T-cell (primary cell): ENCODE results near the gene SPAG17. TPM values are rescaled to one million over a fixed set of nuclear protein-coding genes. Genes with fewer than 3 reads are reported as not detected.

ENCODE experiments used
- ATAC-seq, 4 experiments: fragments of 200-7000 bp in 3 of 4; fragments of 150-1000 bp in 1 of 4; cut with Tn5 transposase; replicated peaks in 1 of 4; 1 replicate in 3 of 4; 2 replicates in 1 of 4; pipeline ENCODE4 v1.10.0; 2021; ENCODE audit warnings: moderate library complexity in 3 of 4, mild to moderate bottlenecking in 2 of 4, moderate number of reproducible peaks in 1 of 4
- CTCF ChIA-PET, 2 donors: fragments of 300-600 bp; sonication (Branson Sonifier 250); formaldehyde crosslinking; loops; one replicate each; lab custom pipeline; 2022; ENCODE audit warnings: antibody characterized with exemption in 2 of 2; lab: Charles Lee
- POLR2A ChIA-PET, 2 donors: fragments of 300-600 bp; sonication (Branson Sonifier 250); formaldehyde crosslinking; loops; one replicate each; lab custom pipeline; 2022; ENCODE audit warnings: antibody characterized with exemption in 2 of 2; lab: Charles Lee
- DNase-seq, 35 experiments: peaks; one replicate each; pipeline versions ENCODE4 v3.0.0 to v3.0.0-alpha.2; 2013 to 2023
- H3K27ac ChIP-seq: one replicate; pipeline ENCODE4 v1.5.1; 2013; ENCODE audit warnings: low read length
- H3K27me3 ChIP-seq, 2 experiments: replicated peaks in 1 of 2; 1 replicate in 1 of 2; 2 replicates in 1 of 2; pipeline versions ENCODE4 v1.6.1 to v1.7.0; 2013; ENCODE audit warnings: low read length in 1 of 2, mixed read lengths in 1 of 2; ENCODE audit not compliant: control insufficient read depth in 2 of 2, insufficient read depth in 2 of 2; ENCODE audit errors: extremely low read depth in 1 of 2
- H3K36me3 ChIP-seq, 2 donors: 1 replicate in 1 of 2; 2 replicates in 1 of 2; pipeline versions ENCODE4 v1.6.1 to v1.7.0; 2013; ENCODE audit warnings: low read length in 1 of 2; ENCODE audit not compliant: control insufficient read depth in 2 of 2, insufficient read depth in 1 of 2; ENCODE audit errors: extremely low read depth in 1 of 2
- H3K4me1 ChIP-seq, 2 experiments: 1 replicate in 1 of 2; 2 replicates in 1 of 2; pipeline versions ENCODE4 v1.6.1 to v1.7.0; 2013; ENCODE audit warnings: low read length in 2 of 2, mixed read lengths in 1 of 2; ENCODE audit not compliant: insufficient read depth in 2 of 2, control insufficient read depth in 1 of 2; ENCODE audit errors: extremely low read depth in 1 of 2
- H3K4me3 ChIP-seq, 2 donors: 1 replicate in 1 of 2; 2 replicates in 1 of 2; pipeline versions ENCODE4 v1.5.1 to v1.7.0; 2013; ENCODE audit warnings: mild to moderate bottlenecking in 2 of 2, low read length in 1 of 2, moderate library complexity in 1 of 2; ENCODE audit not compliant: control insufficient read depth in 1 of 2; ENCODE audit errors: extremely low read depth in 1 of 2
- H3K9me3 ChIP-seq: 2 replicates; pipeline ENCODE4 v1.7.0; 2013
- H3K27ac Mint-ChIP-seq, 2 donors: one replicate each; pipeline ENCODE4 v1.8.0; 2020 to 2021; ENCODE audit warnings: mild to moderate bottlenecking in 2 of 2, mixed read lengths in 2 of 2
- H3K27me3 Mint-ChIP-seq, 2 donors: one replicate each; pipeline ENCODE4 v1.8.0; 2021 to 2022; ENCODE audit warnings: mixed read lengths in 2 of 2
- H3K36me3 Mint-ChIP-seq: one replicate; pipeline ENCODE4 v1.8.0; 2021; ENCODE audit warnings: mixed read lengths
- H3K4me1 Mint-ChIP-seq, 3 donors: one replicate each; pipeline ENCODE4 v1.8.0; 2020 to 2022; ENCODE audit warnings: mixed read lengths in 3 of 3, mild to moderate bottlenecking in 1 of 3
- H3K4me3 Mint-ChIP-seq, 3 donors: one replicate each; pipeline ENCODE4 v1.8.0; 2020 to 2022; ENCODE audit warnings: mild to moderate bottlenecking in 3 of 3, mixed read lengths in 3 of 3, moderate library complexity in 3 of 3
- H3K9me3 Mint-ChIP-seq, 3 donors: one replicate each; pipeline ENCODE4 v1.8.0; 2020 to 2022; ENCODE audit warnings: mixed read lengths in 3 of 3
- WGBS: methylation state at CpG from one replicate; pipeline ENCODE4 v1.1.5; 2013; ENCODE audit warnings: missing lambda C conversion rate; ENCODE audit not compliant: insufficient coverage; 5-methylcytosine and 5-hydroxymethylcytosine counted together
- total RNA-seq, 35 experiments: library from RNA in 6 of 35; stranded (reverse) in 6 of 35; fragments of 120-200 nt in 1 of 35; gene quantifications; one replicate each; pipeline versions ENCODE4 v1.2.1 to v1.2.4 and lab custom pipeline; 2013 to 2026

SPAG17 gene
- total RNA-seq, 5 donors from 2014 or later (not counting 1 experiment from before 2014, with no cell fraction given), result not detected

GRCh38 chr1:118184739-118185083, 317 bp downstream of the SPAG17 start:
- H3K9me3 Mint-ChIP-seq, result peaks cover 4 to 7% (median 7%) of the 10 kb centered on the region in 3 donors

DNA sequence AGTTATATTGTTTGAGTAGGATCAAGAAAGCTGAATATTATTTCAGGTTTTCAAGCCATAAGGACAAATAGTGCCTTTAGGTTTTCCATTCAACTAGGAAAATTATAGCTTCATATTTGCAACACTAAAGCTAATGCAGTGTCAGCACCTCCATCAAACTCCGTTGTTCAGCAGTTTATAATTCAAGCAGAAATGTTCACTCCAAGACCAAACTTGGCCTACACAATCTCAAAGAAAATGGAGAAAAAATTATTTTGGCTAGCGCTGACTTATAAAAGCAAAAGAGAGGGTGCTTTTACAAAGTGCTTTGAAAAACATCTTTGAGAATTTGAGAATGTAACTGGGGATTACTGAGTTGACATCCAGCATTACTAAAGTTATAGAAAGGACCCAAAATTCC, 1.4 kb downstream of the SPAG17 start:
- ATAC-seq, result no peak
- CTCF ChIA-PET, result no interaction called here
- peaks cover 14 to 16% of the 10 kb centered on the region in 2 donors for H3K27me3 Mint-ChIP-seq

More at GRCh38 chr1:118184739-118185083, 317 bp downstream of the SPAG17 start:
- CTCF ChIA-PET, result no interaction called here
- H3K36me3 ChIP-seq, result no peaks in the 10 kb centered on the region
- POLR2A ChIA-PET, result no interaction called here
- WGBS, result 62% methylated on average over 11 of the region's 11 CpGs
- Mint-ChIP-seq H3K27ac (no peak overlapping the region), H3K4me1 (peaks cover 0 to 7% (median 0%) of the 10 kb centered on the region in 3 donors), H3K27me3 (peaks cover 14 to 16% of the 10 kb centered on the region in 2 donors), H3K36me3 (no peaks in the 10 kb centered on the region), H3K4me3 (no peak overlapping the region)
- H3K4me3 ChIP-seq, result no peak overlapping the region
- ATAC-seq, result no peak
- H3K4me1 ChIP-seq, result peaks cover 0 to 6% of the 10 kb centered on the region in 2 experiments
- no peaks in the 10 kb centered on the region for H3K9me3 ChIP-seq
- no peak for DNase-seq
- H3K27me3 ChIP-seq, result peaks cover 0 to 9% of the 10 kb centered on the region in 2 experiments
- no peak overlapping the region for H3K27ac ChIP-seq

GRCh38 chr1:118177998-118178397, 7.0 kb downstream of the SPAG17 start:
- Histone ChIP-seq H3K36me3 (no peaks in the 10 kb centered on the region), H3K27ac (no peak overlapping the region), H3K4me3 (no peak overlapping the region), H3K27me3 (no peaks in the 10 kb centered on the region), H3K9me3 (no peaks in the 10 kb centered on the region), H3K4me1 (no peaks in the 10 kb centered on the region)
- no peaks in the 10 kb centered on the region for H3K36me3 Mint-ChIP-seq
- ATAC-seq (no peak), DNase-seq (no peak)
- no peak overlapping the region for H3K4me3 Mint-ChIP-seq
- peaks cover 9 to 19% (median 15%) of the 10 kb centered on the region in 3 donors for H3K9me3 Mint-ChIP-seq
- no peaks in the 10 kb centered on the region for H3K4me1 Mint-ChIP-seq
- peaks cover 0 to under 1% of the 10 kb centered on the region in 2 donors for H3K27me3 Mint-ChIP-seq
- no peak overlapping the region for H3K27ac Mint-ChIP-seq
- CTCF ChIA-PET, result no interaction called here
- WGBS, result no CpG with 5 or more reads among the region's 3 CpGs
- POLR2A ChIA-PET, result no interaction called here

More for the DNA sequence above, 1.4 kb downstream of the SPAG17 start:
- no peak for DNase-seq
- H3K4me1 Mint-ChIP-seq, result peaks cover 0 to 7% (median 0%) of the 10 kb centered on the region in 3 donors
- no peak overlapping the region for H3K4me3 Mint-ChIP-seq
- H3K36me3 Mint-ChIP-seq, result no peaks in the 10 kb centered on the region
- peaks cover 0 to 9% of the 10 kb centered on the region in 2 experiments for H3K27me3 ChIP-seq
- no peak overlapping the region for H3K27ac ChIP-seq
- H3K9me3 Mint-ChIP-seq, result peaks cover 4 to 7% (median 5%) of the 10 kb centered on the region in 3 donors
- H3K36me3 ChIP-seq, result no peaks in the 10 kb centered on the region
- no peak overlapping the region for H3K4me3 ChIP-seq
- POLR2A ChIA-PET, result no interaction called here
- no CpG with 5 or more reads among the region's 2 CpGs for WGBS
- no peak overlapping the region for H3K27ac Mint-ChIP-seq
- H3K9me3 ChIP-seq, result no peaks in the 10 kb centered on the region
- peaks cover 0 to 6% of the 10 kb centered on the region in 2 experiments for H3K4me1 ChIP-seq

GRCh38 chr1:118169016-118169415, 16.0 kb downstream of the SPAG17 start:
- Histone ChIP-seq H3K36me3 (no peaks in the 10 kb centered on the region), H3K4me1 (no peaks in the 10 kb centered on the region), H3K4me3 (no peak overlapping the region), H3K27me3 (no peaks in the 10 kb centered on the region), H3K27ac (no peak overlapping the region), H3K9me3 (no peaks in the 10 kb centered on the region)
- Mint-ChIP-seq H3K4me3 (no peak overlapping the region), H3K9me3 (peaks cover under 1 to 4% (median 3%) of the 10 kb centered on the region in 3 donors), H3K4me1 (no peaks in the 10 kb centered on the region), H3K36me3 (no peaks in the 10 kb centered on the region), H3K27ac (no peak overlapping the region), H3K27me3 (peaks cover 0 to 4% of the 10 kb centered on the region in 2 donors)
- ChIA-PET CTCF (no interaction called here), POLR2A (no interaction called here)
- WGBS, result no CpG with 5 or more reads among the region's 1 CpG
- ATAC-seq (no peak), DNase-seq (no peak)

GRCh38 chr1:118160806-118161205, 24.2 kb downstream of the SPAG17 start:
- no peaks in the 10 kb centered on the region for H3K4me1 ChIP-seq
- H3K4me3 ChIP-seq, result no peak overlapping the region
- H3K36me3 ChIP-seq, result no peaks in the 10 kb centered on the region
- no peak overlapping the region for H3K27ac ChIP-seq
- H3K36me3 Mint-ChIP-seq, result no peaks in the 10 kb centered on the region
- ChIA-PET POLR2A (no interaction called here), CTCF (no interaction called here)
- DNase-seq (no peak), ATAC-seq (no peak)
- no peaks in the 10 kb centered on the region for H3K27me3 Mint-ChIP-seq
- H3K4me3 Mint-ChIP-seq, result no peak overlapping the region
- H3K27ac Mint-ChIP-seq, result no peak overlapping the region
- WGBS, result no CpG with 5 or more reads among the region's 1 CpG
- H3K9me3 ChIP-seq, result no peaks in the 10 kb centered on the region
- no peaks in the 10 kb centered on the region for H3K4me1 Mint-ChIP-seq
- peaks cover 0 to 7% (median 0%) of the 10 kb centered on the region in 3 donors for H3K9me3 Mint-ChIP-seq
- H3K27me3 ChIP-seq, result no peaks in the 10 kb centered on the region

DNA sequence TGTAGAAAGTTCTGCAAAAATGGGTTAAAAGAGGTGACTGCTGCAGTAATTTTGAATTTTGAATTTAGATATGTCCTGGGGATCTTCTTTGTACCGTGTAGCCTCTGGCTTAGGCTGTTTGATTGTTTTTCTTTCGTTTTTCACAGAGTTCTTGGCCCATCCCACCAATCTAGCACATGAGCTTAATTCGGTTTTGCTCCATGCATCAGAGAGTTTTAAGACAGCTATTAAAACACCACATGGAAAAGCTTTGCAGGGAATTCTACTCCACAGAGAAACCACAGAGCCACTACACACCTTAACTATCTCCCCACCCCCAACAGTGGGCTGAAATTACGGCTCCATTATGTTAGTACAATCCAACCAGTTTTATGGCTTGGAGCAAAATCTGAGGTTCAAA, 25.5 kb downstream of the SPAG17 start:
- Mint-ChIP-seq H3K4me1 (no peaks in the 10 kb centered on the region), H3K36me3 (no peaks in the 10 kb centered on the region), H3K4me3 (no peak overlapping the region), H3K27ac (no peak overlapping the region), H3K9me3 (peaks cover 0 to 7% (median 0%) of the 10 kb centered on the region in 3 donors), H3K27me3 (no peaks in the 10 kb centered on the region)
- no peaks in the 10 kb centered on the region for H3K9me3 ChIP-seq
- ATAC-seq (no peak), DNase-seq (no peak)
- H3K4me1 ChIP-seq, result no peaks in the 10 kb centered on the region
- no peak overlapping the region for H3K4me3 ChIP-seq
- 86% methylated on average over 2 of the region's 4 CpGs for WGBS
- H3K36me3 ChIP-seq, result no peaks in the 10 kb centered on the region
- CTCF ChIA-PET, result no interaction called here
- H3K27me3 ChIP-seq, result no peaks in the 10 kb centered on the region
- no peak overlapping the region for H3K27ac ChIP-seq
- POLR2A ChIA-PET, result no interaction called here

GRCh38 chr1:118158924-118159323, 26.1 kb downstream of the SPAG17 start:
- CTCF ChIA-PET, result no interaction called here
- no CpG with 5 or more reads among the region's 1 CpG for WGBS
- POLR2A ChIA-PET, result no interaction called here
- H3K36me3 Mint-ChIP-seq, result no peaks in the 10 kb centered on the region
- no peaks in the 10 kb centered on the region for H3K27me3 ChIP-seq
- peaks cover 0 to 7% (median 0%) of the 10 kb centered on the region in 3 donors for H3K9me3 Mint-ChIP-seq
- no peak overlapping the region for H3K4me3 ChIP-seq
- no peaks in the 10 kb centered on the region for H3K4me1 Mint-ChIP-seq
- no peak overlapping the region for H3K4me3 Mint-ChIP-seq
- H3K27ac Mint-ChIP-seq, result no peak overlapping the region
- no peaks in the 10 kb centered on the region for H3K36me3 ChIP-seq
- no peak overlapping the region for H3K27ac ChIP-seq
- H3K4me1 ChIP-seq, result no peaks in the 10 kb centered on the region
- DNase-seq, result no peak
- no peaks in the 10 kb centered on the region for H3K27me3 Mint-ChIP-seq
- no peaks in the 10 kb centered on the region for H3K9me3 ChIP-seq
- no peak for ATAC-seq
